Natural killer cell (primary cell): Measurements from ENCODE around the gene PGAP3. TPM values are rescaled to one million over a fixed set of nuclear protein-coding genes. Genes with fewer than 3 reads are reported as not detected.

Experiments used
- ATAC-seq, 3 donors: fragments of 150-1000 bp in 2 of 3; fragments of 200-7000 bp in 1 of 3; cut with Tn5 transposase; 1 replicate in 1 of 3; 2 replicates in 2 of 3; pipeline ENCODE4 v1.10.0; 2021; ENCODE audit warnings: mild to moderate bottlenecking in 2 of 3, moderate library complexity in 2 of 3
- DNase-seq, 2 donors: peaks; one replicate each; pipeline versions ENCODE4 v3.0.0 to v3.0.0-alpha.2; 2013 to 2021; ENCODE audit warnings: mixed read lengths in 1 of 2
- H3K27ac ChIP-seq: one replicate; pipeline ENCODE4 v1.5.1; 2013; ENCODE audit warnings: mild to moderate bottlenecking, low read length
- H3K27me3 ChIP-seq: one replicate; pipeline ENCODE4 v1.6.1; 2013; ENCODE audit warnings: low read length; ENCODE audit not compliant: control insufficient read depth, insufficient read depth
- H3K36me3 ChIP-seq: one replicate; pipeline ENCODE4 v1.6.1; 2013; ENCODE audit warnings: low read length; ENCODE audit not compliant: control insufficient read depth, insufficient read depth
- H3K4me1 ChIP-seq: one replicate; pipeline ENCODE4 v1.6.1; 2013; ENCODE audit warnings: low read length; ENCODE audit not compliant: control insufficient read depth, insufficient read depth
- H3K4me3 ChIP-seq: one replicate; pipeline ENCODE4 v1.5.1; 2013; ENCODE audit warnings: low read length
- H3K9me3 ChIP-seq: one replicate; pipeline ENCODE4 v1.6.1; 2013; ENCODE audit warnings: low read length; ENCODE audit not compliant: control insufficient read depth, insufficient read depth
- H3K27ac Mint-ChIP-seq, 2 donors: one replicate each; pipeline ENCODE4 v1.8.0; 2022; ENCODE audit warnings: mild to moderate bottlenecking in 2 of 2, mixed read lengths in 2 of 2, moderate library complexity in 1 of 2
- H3K27me3 Mint-ChIP-seq, 2 donors: one replicate each; pipeline ENCODE4 v1.8.0; 2022; ENCODE audit warnings: low read depth in 2 of 2, mixed read lengths in 2 of 2
- H3K36me3 Mint-ChIP-seq: one replicate; pipeline ENCODE4 v1.8.0; 2022; ENCODE audit warnings: mixed read lengths
- H3K4me1 Mint-ChIP-seq, 2 donors: one replicate each; pipeline ENCODE4 v1.8.0; 2022; ENCODE audit warnings: mixed read lengths in 2 of 2
- H3K4me3 Mint-ChIP-seq: one replicate; pipeline ENCODE4 v1.8.0; 2022; ENCODE audit warnings: mild to moderate bottlenecking, moderate library complexity, mixed read lengths
- H3K9me3 Mint-ChIP-seq, 2 donors: one replicate each; pipeline ENCODE4 v1.8.0; 2022; ENCODE audit warnings: mixed read lengths in 2 of 2
- WGBS: methylation state at CpG from one replicate; pipeline ENCODE4 v1.1.7; 2013; ENCODE audit warnings: missing lambda C conversion rate; ENCODE audit not compliant: insufficient coverage; 5-methylcytosine and 5-hydroxymethylcytosine counted together
- intact Hi-C: fragments of 100-400 bp; cut with micrococcal nuclease; formaldehyde crosslinking; loops from one replicate; pipeline ENCODE4 v1.14.2; 2022
- total RNA-seq, 4 donors: library from RNA; stranded (reverse); fragments of 120-200 nt in 1 of 4; gene quantifications; one replicate each; pipeline versions ENCODE4 v1.2.3 to v1.2.4, GENCODE V29; 2013 to 2022
- TF ChIP-seq, protein P1 (sequence below): fragments of 200-600 bp; IDR thresholded peaks from one replicate; pipeline ENCODE4 v1.8.0; 2022; ENCODE audit warnings: antibody characterized with exemption

PGAP3 gene
- total RNA-seq, 3 donors from 2014 or later (not counting 1 experiment from before 2014, with no cell fraction given): 45.8 to 57.8 (median 52.4) TPM

DNA sequence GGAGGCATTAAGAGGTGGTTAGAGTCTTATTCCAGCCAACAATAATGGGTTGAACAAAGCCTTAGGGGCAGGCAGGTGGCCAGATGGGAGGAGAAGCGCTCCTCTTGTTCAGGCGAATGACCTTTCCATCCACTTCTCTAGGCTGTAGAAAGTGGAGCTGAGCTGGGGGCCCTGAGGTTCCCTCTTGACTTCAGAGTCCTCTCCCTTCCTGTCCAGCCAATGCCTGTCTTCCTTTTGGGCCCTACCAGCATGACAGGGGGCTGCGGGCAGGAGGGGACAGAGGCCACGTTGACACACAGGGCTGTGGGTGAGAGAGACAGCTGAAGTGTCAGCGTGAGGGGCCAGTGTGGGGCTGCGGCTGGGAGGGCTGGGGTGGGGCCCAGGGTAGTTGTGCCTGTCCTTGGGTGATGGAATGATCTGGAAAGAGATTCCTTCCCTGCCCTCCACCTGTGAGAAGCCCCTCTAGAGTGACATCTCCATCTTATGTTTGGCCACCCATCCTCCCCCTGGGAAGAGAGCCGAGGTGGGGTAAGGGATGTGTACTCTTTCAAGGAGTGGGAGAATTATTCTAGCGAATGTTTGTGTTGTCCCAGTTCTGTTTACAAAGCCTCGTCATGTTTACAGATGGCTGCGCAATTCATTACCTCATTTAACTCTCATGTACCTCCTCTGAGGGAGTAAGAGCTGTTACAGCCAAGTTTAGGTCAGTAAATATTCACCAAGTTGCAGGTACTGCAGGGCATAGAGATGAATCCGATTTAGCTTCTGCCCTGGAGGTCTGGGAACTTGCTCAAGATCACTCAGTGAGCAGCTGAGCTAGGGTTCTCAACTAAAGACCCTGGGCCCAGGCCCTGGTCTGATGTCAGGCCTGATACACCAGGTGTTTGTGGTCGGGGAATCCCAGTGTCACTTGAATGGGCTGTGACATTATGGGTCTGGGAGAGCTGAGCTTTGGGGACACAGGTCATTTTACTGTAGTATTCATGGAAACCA is 15.3 kb upstream of the PGAP3 start:
- ATAC-seq: peak; percentile 47 to 77 (median 68)
- Histone ChIP-seq H3K4me1 (peaks cover 47% of the 10 kb centered on the region), H3K27me3 (peaks cover 12% of the 10 kb centered on the region), H3K4me3 (no peak overlapping the region), H3K36me3 (no peaks in the 10 kb centered on the region), H3K27ac (no peak overlapping the region), H3K9me3 (no peaks in the 10 kb centered on the region)
- no peaks in the 10 kb centered on the region for H3K9me3 Mint-ChIP-seq
- TF ChIP-seq, protein P1, sequence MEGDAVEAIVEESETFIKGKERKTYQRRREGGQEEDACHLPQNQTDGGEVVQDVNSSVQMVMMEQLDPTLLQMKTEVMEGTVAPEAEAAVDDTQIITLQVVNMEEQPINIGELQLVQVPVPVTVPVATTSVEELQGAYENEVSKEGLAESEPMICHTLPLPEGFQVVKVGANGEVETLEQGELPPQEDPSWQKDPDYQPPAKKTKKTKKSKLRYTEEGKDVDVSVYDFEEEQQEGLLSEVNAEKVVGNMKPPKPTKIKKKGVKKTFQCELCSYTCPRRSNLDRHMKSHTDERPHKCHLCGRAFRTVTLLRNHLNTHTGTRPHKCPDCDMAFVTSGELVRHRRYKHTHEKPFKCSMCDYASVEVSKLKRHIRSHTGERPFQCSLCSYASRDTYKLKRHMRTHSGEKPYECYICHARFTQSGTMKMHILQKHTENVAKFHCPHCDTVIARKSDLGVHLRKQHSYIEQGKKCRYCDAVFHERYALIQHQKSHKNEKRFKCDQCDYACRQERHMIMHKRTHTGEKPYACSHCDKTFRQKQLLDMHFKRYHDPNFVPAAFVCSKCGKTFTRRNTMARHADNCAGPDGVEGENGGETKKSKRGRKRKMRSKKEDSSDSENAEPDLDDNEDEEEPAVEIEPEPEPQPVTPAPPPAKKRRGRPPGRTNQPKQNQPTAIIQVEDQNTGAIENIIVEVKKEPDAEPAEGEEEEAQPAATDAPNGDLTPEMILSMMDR: no peak
- intact Hi-C loops: no loop called here
- no peak overlapping the region for H3K4me3 Mint-ChIP-seq
- 74% methylated on average over 11 of the region's 12 CpGs for WGBS
- peaks cover 13 to 22% of the 10 kb centered on the region in 2 donors for H3K27me3 Mint-ChIP-seq
- DNase-seq: no peak
- H3K27ac Mint-ChIP-seq: peak overlapping the region; percentile 45 to 75
- H3K36me3 Mint-ChIP-seq: no peaks in the 10 kb centered on the region
- H3K4me1 Mint-ChIP-seq: peaks cover 40 to 70% of the 10 kb centered on the region in 2 donors

DNA sequence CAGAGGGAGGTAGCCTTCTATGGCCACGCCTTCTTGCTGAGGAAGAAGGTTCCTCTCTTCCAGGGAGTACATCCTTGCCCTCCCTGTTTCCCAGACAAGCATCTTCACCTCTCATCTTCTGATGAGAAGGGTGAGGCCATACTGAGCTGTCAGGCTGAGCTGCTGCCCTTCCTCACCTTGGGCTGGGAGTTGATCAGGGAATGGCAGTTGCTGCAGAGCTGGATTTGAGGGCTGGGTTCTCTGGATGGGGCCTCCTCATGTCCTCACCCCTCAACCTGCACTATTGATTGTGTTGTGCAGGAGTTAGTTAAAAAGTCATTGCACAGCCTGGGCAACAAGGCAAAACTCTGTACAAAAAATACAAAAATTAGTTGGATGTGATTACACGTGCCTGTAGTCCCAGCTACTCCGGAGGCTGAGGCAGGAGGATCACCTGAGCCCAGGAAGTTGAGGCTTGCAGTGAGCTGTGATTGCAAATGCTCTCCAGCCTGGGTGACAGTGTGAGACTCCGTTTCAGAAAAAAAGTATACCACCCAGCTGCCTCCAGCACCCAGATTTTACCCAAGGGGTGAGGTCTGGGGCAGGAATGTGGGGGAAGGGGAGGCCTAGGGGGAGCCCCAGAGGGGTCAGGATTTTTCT is 14.0 kb upstream of the PGAP3 start:
- ATAC-seq (no peak), DNase-seq (no peak)
- Histone ChIP-seq H3K27ac (no peak overlapping the region), H3K4me3 (no peak overlapping the region), H3K36me3 (no peaks in the 10 kb centered on the region), H3K27me3 (peaks cover 12% of the 10 kb centered on the region), H3K4me1 (peaks cover 35% of the 10 kb centered on the region), H3K9me3 (no peaks in the 10 kb centered on the region)
- 89% methylated on average over 4 of the region's 4 CpGs for WGBS
- Mint-ChIP-seq H3K27ac (peak overlapping the region in 1 of 2 donors; percentile 75), H3K9me3 (no peaks in the 10 kb centered on the region), H3K4me1 (peaks cover 27 to 57% of the 10 kb centered on the region in 2 donors), H3K27me3 (peaks cover 13 to 24% of the 10 kb centered on the region in 2 donors), H3K4me3 (no peak overlapping the region), H3K36me3 (no peaks in the 10 kb centered on the region)
- intact Hi-C loops: no loop called here
- TF ChIP-seq, protein P1: no peak

DNA sequence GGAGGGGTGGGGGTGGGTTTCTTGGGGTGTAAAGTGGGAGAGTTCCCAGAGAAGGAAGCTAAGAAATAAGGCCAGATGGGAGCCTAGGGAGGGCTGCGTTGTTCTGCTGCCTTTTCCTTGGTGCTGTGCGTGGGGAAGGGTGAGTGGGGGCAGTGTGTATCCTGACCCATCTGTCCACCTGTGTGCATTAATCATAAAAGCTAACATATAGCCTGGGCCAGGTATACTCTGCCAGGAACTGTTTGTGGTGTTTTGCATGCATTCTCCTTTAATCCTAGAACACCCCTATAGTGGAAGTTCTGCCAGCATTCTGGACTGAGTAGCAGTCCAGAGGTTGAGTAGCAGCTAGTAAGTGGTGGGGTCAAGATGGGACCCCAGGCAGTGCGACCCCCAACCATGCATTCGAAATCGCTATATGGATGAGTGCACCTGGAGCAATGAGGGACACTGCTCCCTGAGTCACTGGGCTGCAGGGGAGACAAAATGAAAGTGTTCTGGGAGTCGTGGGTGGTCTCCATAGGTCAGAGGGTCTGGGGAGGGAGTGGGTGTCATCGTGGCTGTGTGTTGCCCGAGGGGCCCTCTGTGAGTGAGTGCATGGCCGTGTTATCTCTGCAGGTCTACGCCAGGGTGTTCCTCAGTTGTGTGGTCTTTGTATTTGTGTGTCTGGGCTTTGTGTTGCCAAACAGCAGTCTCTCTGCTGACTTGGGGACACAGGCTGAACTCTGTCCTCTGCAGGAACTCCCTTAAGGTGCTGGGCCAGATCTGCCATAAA is 13.3 kb upstream of the PGAP3 start:
- ATAC-seq (no peak), DNase-seq (no peak)
- Mint-ChIP-seq H3K27ac (peak overlapping the region in 1 of 2 donors; percentile 13), H3K4me1 (peaks cover 22 to 50% of the 10 kb centered on the region in 2 donors), H3K27me3 (peaks cover 13 to 24% of the 10 kb centered on the region in 2 donors), H3K9me3 (no peaks in the 10 kb centered on the region), H3K4me3 (peak overlapping the region; percentile 69), H3K36me3 (no peaks in the 10 kb centered on the region)
- Histone ChIP-seq H3K27ac (no peak overlapping the region), H3K27me3 (peaks cover 12% of the 10 kb centered on the region), H3K9me3 (no peaks in the 10 kb centered on the region), H3K4me1 (peaks cover 27% of the 10 kb centered on the region), H3K36me3 (no peaks in the 10 kb centered on the region), H3K4me3 (no peak overlapping the region)
- 77% methylated on average over 10 of the region's 10 CpGs for WGBS
- intact Hi-C loops: no loop called here
- TF ChIP-seq, protein P1: no peak
